NCI-H82 (cell line): Measurements from ENCODE around the gene VWA2.

Source experiments
- DNase-seq: peaks from one replicate; lab custom pipeline; 2025; lab: John Stamatoyannopoulos, UW

VWA2 gene

GRCh38 chr10:114278140-114278883 is 39.3 kb downstream of the VWA2 start:
- DNase-seq = no peak

GRCh38 chr10:114278884-114279191 is 39.8 kb downstream of the VWA2 start:
- no peak for DNase-seq

- no peak for DNase-seq
Measured at GRCh38 chr10:114279289-114279688, 40.2 kb downstream of the VWA2 start.

GRCh38 chr10:114279901-114280644 is 41.0 kb downstream of the VWA2 start:
- no peak for DNase-seq

- DNase-seq = no peak
Measured at GRCh38 chr10:114281006-114281405, 42.0 kb downstream of the VWA2 start.

GRCh38 chr10:114281461-114281860 is 42.4 kb downstream of the VWA2 start:
- no peak for DNase-seq

- DNase-seq = no peak
Measured at GRCh38 chr10:114282526-114282925, 43.5 kb downstream of the VWA2 start.

GRCh38 chr10:114283091-114283490 is 44.0 kb downstream of the VWA2 start:
- no peak for DNase-seq

DNA sequence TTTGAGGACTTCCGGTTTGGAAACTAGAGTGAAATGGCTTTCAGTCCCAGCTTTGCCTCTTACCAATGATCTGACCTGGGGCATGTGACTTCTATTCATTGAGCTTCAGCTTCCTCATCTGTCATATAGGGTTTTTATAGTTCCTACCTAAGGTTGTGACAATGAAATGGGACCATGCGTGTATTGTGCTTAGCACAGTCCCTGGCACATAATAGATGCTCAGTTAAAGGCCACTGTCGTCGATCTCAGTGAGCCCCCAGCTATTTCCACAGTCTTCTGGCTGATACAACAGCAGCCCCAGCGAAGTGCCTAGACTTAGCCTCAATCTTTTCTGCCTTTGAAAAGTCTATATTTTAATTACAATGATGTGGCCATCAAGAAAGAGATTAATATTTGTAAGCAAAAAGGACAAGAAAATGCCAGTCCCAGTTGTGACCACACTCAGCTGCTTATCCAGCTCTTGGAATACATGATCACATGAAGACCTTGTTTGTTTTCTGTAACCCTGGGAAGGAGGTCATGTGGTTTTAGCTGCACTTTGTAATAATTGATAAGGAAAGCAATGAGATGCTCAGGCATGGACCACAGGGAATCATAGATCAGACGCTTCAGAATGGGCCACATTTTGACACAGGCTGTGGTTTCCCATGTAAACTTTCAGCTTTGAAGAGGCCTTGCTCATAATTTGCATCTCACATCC is 44.6 kb downstream of the VWA2 start:
- no peak for DNase-seq

DNA sequence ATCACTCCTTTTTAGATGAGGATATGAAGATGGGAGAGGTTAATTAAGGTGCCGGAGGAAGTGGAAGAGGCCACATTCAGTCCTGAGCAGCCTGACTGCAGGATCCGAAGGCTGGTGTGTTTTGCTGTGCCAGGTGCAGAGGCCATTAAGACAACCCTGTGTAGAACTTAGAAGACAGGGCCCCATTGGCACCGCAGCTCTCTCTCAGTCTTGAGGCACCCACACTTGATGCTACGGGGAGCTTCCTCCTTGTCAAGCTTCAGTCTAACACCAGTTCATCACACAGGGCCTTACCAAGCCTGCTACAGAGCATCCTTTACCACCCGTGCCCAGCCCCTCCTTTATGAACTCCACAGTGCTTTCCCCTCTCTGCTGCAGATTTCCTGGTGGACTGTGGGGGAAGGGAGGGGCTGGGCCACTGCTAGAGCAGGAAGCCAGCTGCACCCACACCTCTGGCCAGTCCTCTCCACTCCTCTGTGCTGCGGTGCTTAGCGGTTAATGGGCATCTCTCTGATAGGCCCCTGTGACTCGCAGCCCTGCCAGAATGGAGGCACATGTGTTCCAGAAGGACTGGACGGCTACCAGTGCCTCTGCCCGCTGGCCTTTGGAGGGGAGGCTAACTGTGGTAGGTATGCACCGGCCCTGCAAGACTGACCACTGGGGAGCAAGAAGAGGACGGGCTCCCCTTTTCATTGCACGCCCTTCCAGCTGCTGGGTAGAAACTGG is 45.5 kb downstream of the VWA2 start:
- no peak for DNase-seq

- DNase-seq = no peak
Measured at GRCh38 chr10:114285961-114286441, 46.9 kb downstream of the VWA2 start.

DNA sequence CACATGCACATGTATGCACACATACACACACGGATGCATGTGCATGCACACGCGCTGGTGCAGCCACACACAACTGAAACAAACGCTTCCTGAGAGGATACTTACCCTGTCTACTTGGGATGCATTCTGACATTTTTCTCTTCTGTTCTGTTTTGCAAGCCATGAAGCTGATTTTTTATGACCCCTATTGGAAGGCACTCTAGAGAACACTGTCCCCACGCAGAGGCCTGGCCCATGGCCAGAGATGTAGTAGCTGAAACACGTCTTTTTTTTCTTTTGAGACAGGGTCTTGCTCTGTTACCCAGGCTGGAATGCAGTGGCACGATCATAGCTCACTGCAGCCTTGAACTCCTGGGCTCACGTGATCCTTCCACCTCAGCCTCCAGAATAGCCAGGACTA is 47.9 kb downstream of the VWA2 start:
- DNase-seq = no peak

DNA sequence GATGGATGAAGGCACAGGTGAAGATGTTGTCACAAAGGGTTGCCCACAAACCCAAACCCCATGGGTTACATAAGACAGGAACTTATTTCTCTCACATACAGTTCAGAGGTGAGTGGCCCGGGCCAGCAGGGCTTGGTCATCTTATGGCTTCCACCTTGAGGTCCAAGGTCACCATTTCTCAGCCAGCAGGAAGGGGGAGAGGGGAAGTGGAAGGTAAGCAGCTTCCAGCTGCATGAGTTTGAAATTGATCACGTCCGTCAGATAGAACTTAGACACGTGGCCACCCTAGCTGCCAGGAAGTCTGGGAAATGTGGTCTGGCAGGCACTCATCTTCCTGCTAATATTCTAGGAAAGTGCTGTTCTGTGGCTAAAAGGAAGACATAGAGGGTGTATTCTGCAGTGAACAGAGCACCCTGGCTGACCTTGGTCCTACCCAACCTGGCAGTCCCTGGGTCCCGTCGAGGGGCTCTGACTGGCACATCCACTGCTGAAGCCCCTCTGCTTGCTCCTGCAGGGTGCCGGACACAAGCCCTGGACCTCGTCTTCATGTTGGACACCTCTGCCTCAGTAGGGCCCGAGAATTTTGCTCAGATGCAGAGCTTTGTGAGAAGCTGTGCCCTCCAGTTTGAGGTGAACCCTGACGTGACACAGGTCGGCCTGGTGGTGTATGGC is 49.5 kb downstream of the VWA2 start:
- DNase-seq = no peak

GRCh38 chr10:114289096-114289436 is 50.0 kb downstream of the VWA2 start:
- no peak for DNase-seq

DNA sequence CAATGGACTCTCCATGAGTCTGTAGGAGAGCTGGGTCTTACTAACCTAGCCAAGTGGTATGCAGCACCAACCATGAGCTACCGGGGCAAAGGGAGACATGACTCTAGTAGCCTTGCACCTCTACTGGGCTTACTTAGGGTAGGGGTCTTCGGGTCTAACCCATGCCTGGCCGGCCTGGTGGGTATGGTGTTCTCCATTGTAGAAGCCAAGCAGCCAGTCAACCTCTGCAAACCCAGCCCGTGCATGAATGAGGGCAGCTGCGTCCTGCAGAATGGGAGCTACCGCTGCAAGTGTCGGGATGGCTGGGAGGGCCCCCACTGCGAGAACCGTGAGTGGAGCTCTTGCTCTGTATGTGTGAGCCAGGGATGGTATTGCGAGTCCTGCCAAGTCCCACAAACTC is 51.0 kb downstream of the VWA2 start:
- no peak for DNase-seq

DNA sequence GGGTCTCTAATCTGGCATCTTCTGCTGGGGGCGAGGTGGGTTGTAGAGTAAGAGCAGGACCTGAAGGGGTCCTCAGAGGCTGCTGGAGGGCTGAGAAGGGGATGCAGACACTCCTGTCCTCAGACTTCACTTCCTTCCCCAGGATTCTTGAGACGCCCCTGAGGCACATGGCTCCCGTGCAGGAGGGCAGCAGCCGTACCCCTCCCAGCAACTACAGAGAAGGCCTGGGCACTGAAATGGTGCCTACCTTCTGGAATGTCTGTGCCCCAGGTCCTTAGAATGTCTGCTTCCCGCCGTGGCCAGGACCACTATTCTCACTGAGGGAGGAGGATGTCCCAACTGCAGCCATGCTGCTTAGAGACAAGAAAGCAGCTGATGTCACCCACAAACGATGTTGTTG is 52.0 kb downstream of the VWA2 start:
- DNase-seq = no peak

- DNase-seq = no peak
Measured at GRCh38 chr10:114291516-114291915, 52.5 kb downstream of the VWA2 start.

- no peak for DNase-seq
Measured at GRCh38 chr10:114293075-114293474, 54.0 kb downstream of the VWA2 start.

- DNase-seq = no peak
Measured at GRCh38 chr10:114294549-114294948, 55.5 kb downstream of the VWA2 start.

DNA sequence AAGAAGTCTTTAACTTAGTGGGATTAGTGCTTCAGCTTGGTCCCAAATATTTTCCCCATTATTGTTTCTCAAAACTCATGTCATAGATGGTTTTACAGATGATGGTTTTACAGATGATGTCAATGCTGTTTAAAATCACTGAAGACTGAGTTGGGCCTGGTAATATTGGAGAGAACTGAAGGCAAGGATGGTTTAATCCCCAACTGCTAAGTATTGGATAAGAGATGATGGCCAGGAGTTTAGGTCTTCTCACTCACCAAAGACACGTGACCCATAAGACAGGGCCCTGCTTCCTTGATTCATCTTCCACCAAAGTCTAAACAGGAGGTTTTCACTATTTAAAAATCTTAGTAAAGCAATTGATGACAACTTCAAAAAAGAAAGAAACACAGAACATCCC is 56.3 kb downstream of the VWA2 start:
- no peak for DNase-seq

GRCh38 chr10:114297136-114297705 is 58.2 kb downstream of the VWA2 start:
- DNase-seq = no peak
